ENCODE results near the gene SLC2A10.

The SLC2A10 gene

GRCh38 chr20:46701556-46701955, 7.9 kb upstream of the SLC2A10 start:
- no peak overlapping the region for H3K4me3 ChIP-seq (ENCODE audit: control insufficient read depth, low read depth, low read length)
- peak; percentile 67 for DNase-seq (ENCODE audit: low read depth)
- no peak for TF ChIP-seq CTCF (conservative IDR thresholded peaks at IDR 0.05; ENCODE audit: control insufficient read depth, insufficient read depth, low read depth, low read length)

GRCh38 chr20:46701986-46702385, 7.5 kb upstream of the SLC2A10 start:
- H3K4me3 ChIP-seq (ENCODE audit: control insufficient read depth, low read depth, low read length) = no peak overlapping the region
- no peak for DNase-seq (ENCODE audit: low read depth)
- no peak for TF ChIP-seq CTCF (conservative IDR thresholded peaks at IDR 0.05; ENCODE audit: control insufficient read depth, insufficient read depth, low read depth, low read length)

- no peak for TF ChIP-seq CTCF (conservative IDR thresholded peaks at IDR 0.05; ENCODE audit: control insufficient read depth, insufficient read depth, low read depth, low read length)
- no peak for DNase-seq (ENCODE audit: low read depth)
- H3K4me3 ChIP-seq (ENCODE audit: control insufficient read depth, low read depth, low read length) = no peak overlapping the region
These were observed 6.8 kb upstream of the SLC2A10 start for GRCh38 chr20:46702447-46703203.

DNA sequence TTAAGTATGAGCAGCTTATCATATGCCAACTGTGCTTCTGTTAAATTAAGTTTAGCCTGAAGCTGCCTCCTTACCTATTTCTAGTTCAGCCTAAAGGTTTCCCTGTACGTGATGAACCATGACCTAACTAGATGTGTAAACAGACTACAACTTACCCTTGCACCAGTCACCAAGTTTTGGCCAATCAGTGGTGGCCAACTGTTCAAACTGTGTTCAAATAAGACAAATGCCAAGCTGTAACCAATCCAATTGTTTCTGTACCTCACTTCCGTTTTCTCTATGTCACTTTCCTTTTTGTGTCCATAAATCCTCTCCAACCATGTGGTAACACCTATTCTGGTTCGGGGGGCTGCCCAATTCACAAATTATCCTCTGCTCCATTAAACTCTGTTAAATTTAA, 6.0 kb upstream of the SLC2A10 start:
- no peak for TF ChIP-seq CTCF (conservative IDR thresholded peaks at IDR 0.05; ENCODE audit: control insufficient read depth, insufficient read depth, low read depth, low read length)
- H3K4me3 ChIP-seq (ENCODE audit: control insufficient read depth, low read depth, low read length) = no peak overlapping the region
- no peak for DNase-seq (ENCODE audit: low read depth)

GRCh38 chr20:46704714-46705377, 4.6 kb upstream of the SLC2A10 start:
- H3K4me3 ChIP-seq (ENCODE audit: control insufficient read depth, low read depth, low read length) = no peak overlapping the region
- DNase-seq (ENCODE audit: low read depth) = no peak
- no peak for TF ChIP-seq CTCF (conservative IDR thresholded peaks at IDR 0.05; ENCODE audit: control insufficient read depth, insufficient read depth, low read depth, low read length)

DNA sequence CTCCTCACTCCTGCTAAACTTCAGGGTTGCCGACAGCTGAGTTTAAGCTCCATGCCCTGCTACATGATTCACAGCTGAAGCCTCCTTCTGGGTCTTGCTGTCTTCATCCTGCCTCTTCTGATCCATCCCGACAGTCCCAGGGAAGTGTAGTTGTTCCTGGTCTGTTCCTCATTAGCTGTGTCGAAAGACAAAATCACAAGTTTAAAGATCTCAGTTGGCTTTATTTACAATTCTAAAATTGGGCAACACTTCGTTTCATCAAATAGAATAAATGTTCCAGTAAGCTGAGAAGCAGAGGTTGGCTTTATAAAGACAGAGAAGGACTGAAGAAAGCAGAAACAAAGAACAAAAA, 4.1 kb upstream of the SLC2A10 start:
- TF ChIP-seq CTCF (conservative IDR thresholded peaks at IDR 0.05; ENCODE audit: control insufficient read depth, insufficient read depth, low read depth, low read length) = no peak
- H3K4me3 ChIP-seq (ENCODE audit: control insufficient read depth, low read depth, low read length) = no peak overlapping the region
- DNase-seq (ENCODE audit: low read depth) = peak; percentile 93
